ENCODE results near the gene MLKL. TPM values are rescaled to one million over a fixed set of nuclear protein-coding genes. Genes with fewer than 3 reads are reported as not detected.

Gene MLKL
- total RNA-seq, 1 experiment from 2014 or later, result 4.3 TPM

DNA sequence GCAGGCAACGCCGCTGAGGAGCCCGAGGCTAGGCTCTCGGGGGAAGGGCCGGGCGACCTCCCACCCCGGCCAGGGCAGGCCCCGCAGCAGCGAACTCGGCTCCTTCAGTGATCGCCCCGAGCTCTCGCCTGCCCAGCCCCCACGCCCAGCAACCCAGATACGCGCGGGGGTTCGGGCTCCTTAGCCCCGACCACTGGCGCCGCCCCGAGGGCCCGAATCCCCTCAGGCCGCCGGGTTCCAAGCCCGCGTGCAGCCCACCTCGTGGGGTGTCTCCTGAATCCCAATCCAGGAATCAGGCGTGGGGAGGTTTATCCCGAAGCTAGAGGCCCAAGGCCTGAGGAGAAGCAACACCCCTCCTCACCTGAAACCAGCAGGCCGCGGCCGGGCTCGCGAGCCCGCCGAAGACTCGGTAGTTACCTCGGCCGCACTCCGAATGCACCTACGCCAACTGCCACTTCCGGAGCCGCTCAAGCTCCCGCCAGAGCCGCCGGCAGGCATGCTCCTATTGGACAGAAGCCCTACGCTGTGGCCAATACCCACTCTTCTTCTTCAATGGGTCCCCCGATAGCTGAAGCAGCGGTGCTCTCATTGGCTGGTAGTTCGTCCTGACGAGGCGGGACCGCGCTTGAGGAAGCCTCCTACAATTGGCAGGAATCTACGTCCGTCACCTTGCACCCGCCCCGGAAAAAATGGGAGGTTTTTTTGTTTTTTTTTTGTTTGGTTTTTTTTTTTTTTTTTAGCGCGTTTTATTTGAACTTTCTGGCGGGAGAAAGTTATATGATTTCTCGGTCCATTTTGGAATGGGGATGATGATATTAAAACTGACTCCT is 34.0 kb downstream of the MLKL start, which contains the start of gene RFWD3 (continued):
- TF ChIP-seq AR (CRISPR knock-in tag; IDR thresholded peaks at IDR 0.05) (no peak), TCF7 (CRISPR knock-in tag; IDR thresholded peaks at IDR 0.05; ENCODE audit: low read depth) (no peak), ZNF219 (CRISPR knock-in tag; IDR thresholded peaks at IDR 0.05; ENCODE audit: borderline replicate concordance) (peak; percentile 41; the same call in 1 of the 2 replicates), AFF4 (CRISPR knock-in tag; IDR thresholded peaks at IDR 0.05; ENCODE audit: borderline replicate concordance) (no peak), ZNF232 (CRISPR knock-in tag; IDR thresholded peaks at IDR 0.05) (no peak), JUN (CRISPR knock-in tag; IDR thresholded peaks at IDR 0.05) (peak; percentile 77; the same call in 1 of the 2 replicates), ZNF671 (CRISPR knock-in tag; IDR thresholded peaks at IDR 0.05) (no peak), HMGA2 (CRISPR knock-in tag; IDR thresholded peaks at IDR 0.05) (no peak), CREB1 (CRISPR knock-in tag; IDR thresholded peaks at IDR 0.05) (peak; percentile 73; the same call in 1 of the 2 replicates), ZNF263 (CRISPR knock-in tag; IDR thresholded peaks at IDR 0.05; ENCODE audit: low read depth) (no peak), ELF4 (CRISPR knock-in tag; IDR thresholded peaks at IDR 0.05; ENCODE audit: low read depth) (no peak), IRF2 (CRISPR knock-in tag; IDR thresholded peaks at IDR 0.05; ENCODE audit: borderline replicate concordance, low read depth) (no peak), ZNF423 (CRISPR knock-in tag; IDR thresholded peaks at IDR 0.05) (no peak), CREM (CRISPR knock-in tag; IDR thresholded peaks at IDR 0.05) (no peak; the same call in 1 of the 2 replicates), OVOL2 (CRISPR knock-in tag; IDR thresholded peaks at IDR 0.05; ENCODE audit: borderline replicate concordance) (no peak), ZNF512 (CRISPR knock-in tag; IDR thresholded peaks at IDR 0.05; ENCODE audit: borderline replicate concordance) (no peak), PRRX2 (CRISPR knock-in tag; IDR thresholded peaks at IDR 0.05) (no peak), NFE2L1 (CRISPR knock-in tag; IDR thresholded peaks at IDR 0.05) (0 out of 2 replicates have a peak, but pooled peaks have one; percentile 43), EMX1 (CRISPR knock-in tag; IDR thresholded peaks at IDR 0.05) (no peak), ZNF138 (CRISPR knock-in tag; conservative IDR thresholded peaks at IDR 0.05) (no peak)
- TF ChIP-seq, protein P1, sequence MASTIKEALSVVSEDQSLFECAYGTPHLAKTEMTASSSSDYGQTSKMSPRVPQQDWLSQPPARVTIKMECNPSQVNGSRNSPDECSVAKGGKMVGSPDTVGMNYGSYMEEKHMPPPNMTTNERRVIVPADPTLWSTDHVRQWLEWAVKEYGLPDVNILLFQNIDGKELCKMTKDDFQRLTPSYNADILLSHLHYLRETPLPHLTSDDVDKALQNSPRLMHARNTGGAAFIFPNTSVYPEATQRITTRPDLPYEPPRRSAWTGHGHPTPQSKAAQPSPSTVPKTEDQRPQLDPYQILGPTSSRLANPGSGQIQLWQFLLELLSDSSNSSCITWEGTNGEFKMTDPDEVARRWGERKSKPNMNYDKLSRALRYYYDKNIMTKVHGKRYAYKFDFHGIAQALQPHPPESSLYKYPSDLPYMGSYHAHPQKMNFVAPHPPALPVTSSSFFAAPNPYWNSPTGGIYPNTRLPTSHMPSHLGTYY (CRISPR knock-in tag; IDR thresholded peaks at IDR 0.05), result no peak
- TF ChIP-seq, protein P2, sequence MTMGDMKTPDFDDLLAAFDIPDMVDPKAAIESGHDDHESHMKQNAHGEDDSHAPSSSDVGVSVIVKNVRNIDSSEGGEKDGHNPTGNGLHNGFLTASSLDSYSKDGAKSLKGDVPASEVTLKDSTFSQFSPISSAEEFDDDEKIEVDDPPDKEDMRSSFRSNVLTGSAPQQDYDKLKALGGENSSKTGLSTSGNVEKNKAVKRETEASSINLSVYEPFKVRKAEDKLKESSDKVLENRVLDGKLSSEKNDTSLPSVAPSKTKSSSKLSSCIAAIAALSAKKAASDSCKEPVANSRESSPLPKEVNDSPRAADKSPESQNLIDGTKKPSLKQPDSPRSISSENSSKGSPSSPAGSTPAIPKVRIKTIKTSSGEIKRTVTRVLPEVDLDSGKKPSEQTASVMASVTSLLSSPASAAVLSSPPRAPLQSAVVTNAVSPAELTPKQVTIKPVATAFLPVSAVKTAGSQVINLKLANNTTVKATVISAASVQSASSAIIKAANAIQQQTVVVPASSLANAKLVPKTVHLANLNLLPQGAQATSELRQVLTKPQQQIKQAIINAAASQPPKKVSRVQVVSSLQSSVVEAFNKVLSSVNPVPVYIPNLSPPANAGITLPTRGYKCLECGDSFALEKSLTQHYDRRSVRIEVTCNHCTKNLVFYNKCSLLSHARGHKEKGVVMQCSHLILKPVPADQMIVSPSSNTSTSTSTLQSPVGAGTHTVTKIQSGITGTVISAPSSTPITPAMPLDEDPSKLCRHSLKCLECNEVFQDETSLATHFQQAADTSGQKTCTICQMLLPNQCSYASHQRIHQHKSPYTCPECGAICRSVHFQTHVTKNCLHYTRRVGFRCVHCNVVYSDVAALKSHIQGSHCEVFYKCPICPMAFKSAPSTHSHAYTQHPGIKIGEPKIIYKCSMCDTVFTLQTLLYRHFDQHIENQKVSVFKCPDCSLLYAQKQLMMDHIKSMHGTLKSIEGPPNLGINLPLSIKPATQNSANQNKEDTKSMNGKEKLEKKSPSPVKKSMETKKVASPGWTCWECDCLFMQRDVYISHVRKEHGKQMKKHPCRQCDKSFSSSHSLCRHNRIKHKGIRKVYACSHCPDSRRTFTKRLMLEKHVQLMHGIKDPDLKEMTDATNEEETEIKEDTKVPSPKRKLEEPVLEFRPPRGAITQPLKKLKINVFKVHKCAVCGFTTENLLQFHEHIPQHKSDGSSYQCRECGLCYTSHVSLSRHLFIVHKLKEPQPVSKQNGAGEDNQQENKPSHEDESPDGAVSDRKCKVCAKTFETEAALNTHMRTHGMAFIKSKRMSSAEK (CRISPR knock-in tag; IDR thresholded peaks at IDR 0.05; ENCODE audit: borderline replicate concordance), result no peak

All from WTC11 (cell line).